Fibroblast of skin of back (primary cell): ENCODE results near the gene LHFPL2.
A peak's percentile ranks its signal among the peaks of the same experiment; 100 is the strongest.
"Not testable (repeated sequence)": the region's sequence is repeated elsewhere in the genome, so short reads cannot be mapped to it uniquely, and the experiment has no call there.

ENCODE experiments used
- DNase-seq: peaks from one replicate; pipeline ENCODE4 v3.0.0-alpha.2; 2013

The LHFPL2 gene

DNA sequence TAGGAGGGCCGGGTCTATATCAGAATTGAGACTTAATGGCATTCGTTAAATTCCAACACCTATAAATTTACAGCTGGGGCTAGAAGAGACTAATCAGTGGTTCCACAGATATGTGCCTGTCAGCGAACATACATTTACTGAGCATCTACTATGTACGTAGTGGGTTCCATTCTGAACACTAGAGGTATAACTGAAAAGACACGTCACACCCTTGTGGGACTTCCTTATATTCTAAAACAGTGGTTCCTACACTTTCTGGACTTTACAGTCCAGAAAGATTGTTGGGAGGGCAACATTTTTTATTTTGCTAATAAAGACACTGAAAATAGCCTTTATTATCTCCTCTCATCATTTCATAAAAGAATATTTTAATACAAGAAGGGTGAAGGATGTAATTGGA lies 147.7 kb downstream of the LHFPL2 start:
- no peak for DNase-seq

DNA sequence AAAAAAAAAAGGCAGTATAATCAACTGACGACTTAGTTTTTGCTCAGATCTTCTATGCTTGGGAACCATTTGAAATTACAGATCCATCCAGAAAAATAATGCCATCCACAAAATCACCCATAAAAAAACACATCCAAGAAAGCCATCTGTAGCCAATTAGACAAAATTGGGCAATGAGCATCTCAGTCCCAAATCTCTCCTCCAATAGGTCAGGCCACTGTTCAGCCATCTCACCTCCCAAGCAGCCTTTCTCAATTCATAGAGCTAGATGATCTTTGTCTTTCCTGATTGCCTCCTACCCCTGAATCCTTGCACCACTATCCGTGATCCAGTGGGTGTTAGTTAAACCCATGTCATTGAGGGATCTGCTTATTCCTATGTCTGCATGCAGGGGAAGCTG lies 148.5 kb downstream of the LHFPL2 start:
- DNase-seq, result no peak

DNA sequence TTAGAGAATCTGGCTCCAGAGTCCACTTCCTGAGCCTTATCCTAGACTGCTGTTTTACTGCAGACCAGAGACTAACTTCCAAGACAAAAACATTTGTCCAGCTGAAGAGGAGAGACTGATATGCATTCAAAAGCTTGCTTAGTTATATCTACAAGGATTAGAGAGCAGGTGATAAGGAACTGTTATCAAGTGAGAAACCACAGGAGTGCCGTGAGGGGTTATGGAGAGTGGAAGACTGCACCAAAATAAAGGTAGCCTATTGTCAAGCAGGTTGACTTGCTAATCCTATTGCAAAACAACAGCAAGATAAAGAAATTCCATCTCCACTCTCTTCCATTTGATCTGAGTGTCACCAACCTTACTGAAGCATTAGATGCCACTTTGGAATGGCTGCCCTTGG lies 149.1 kb downstream of the LHFPL2 start:
- DNase-seq, result no peak

DNA sequence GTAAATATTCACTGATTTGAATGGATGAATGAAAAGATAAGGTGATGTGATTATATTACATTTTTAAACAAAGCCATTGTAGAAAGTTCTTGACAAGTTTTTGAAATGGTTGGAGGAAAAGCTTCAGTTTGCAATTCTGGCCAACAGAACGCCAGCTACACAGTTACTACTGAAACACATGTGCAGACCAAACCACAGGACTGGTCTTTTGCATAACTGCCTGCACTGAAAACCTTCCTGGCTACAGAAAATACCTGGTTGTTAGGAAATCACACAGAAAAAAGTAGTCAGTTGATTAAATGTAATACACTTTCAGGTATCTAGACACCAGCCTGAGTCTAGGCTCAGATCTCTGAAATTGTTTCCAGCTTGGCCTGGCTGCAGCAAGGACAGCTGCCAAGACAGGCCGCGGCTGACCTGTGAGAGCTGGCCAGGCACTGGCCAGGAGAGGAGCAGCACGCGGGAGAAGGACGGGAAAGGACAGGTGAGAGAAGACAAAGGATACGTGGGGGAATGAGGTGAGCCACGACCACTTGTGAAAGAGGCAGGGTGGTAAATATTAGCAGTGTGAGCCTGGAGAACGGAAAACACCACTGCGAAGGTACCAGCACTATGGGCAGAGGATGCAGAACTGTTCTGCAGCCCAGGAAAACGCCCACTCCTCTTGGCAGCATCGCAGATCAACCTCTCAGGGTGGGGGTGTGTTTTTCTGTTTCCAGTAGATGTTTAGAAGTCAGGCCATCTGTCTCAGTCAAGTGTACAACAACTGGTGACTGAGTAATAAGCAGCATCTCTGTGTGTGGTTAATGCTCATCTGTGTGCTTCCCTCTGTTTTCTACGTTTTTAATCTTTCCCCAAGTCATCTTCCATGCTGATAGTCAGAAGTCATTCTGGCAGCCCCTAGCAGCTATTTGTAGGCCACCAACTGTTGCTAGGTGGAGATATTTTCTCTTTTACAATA lies 150.7 kb downstream of the LHFPL2 start:
- no peak for DNase-seq

DNA sequence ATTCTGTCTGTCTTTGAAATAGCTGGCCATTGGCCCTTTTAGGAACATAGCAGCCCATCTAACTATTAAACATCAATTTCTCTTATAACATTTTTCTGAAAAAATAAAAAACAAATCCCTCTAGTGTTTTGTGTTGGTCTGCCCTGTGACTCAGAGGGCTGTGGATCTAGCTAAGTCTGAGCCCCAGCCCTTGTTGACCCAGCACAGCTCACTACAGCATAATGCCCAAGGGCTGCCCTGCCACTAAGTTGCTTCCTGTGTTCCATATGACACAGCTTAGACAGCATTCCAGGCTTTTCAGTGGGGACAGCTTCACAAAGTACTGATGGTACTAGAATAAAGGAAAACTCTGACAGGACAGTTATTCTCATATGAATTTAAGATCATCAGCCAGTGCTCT lies 152.2 kb downstream of the LHFPL2 start:
- DNase-seq, result peak; percentile 90

DNA sequence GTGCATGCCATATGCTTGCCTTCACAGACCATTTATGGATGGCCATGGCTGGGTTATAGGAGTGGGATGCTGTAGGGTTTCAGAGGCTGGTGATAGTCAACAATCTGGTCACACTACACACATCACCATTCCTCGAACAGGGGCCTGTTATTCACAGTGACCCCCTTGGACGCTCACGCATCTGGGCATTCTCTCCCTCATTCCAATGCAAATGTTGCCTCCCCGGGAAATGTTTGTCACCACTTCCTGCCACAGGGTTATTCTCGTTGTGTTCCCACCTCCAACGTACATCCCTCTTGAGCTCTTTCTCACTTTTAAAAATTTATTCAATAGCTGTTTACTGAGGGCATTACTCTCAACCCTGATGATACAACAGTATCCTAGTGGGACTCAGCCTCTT lies 152.8 kb downstream of the LHFPL2 start:
- peak; percentile 63 for DNase-seq

DNA sequence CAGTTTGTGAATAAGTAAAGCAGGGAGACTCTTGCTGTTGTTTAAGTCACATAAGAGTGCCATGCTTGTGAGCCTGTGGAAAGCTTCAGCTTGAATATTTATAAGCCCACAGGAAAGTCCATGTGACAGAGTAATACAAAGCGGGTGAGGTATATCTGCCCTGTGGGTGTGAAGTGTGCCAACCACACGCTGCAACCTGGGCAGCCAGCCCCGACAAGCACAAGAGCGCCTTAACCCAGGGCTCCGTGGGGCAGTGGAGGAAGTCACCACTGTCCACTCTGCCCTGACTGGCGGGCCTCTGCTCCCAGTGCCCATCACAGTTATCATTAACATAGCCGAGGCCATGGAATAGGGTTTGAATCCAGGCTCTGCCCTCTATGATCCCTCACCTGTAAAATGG lies 155.9 kb downstream of the LHFPL2 start:
- DNase-seq, result no peak

DNA sequence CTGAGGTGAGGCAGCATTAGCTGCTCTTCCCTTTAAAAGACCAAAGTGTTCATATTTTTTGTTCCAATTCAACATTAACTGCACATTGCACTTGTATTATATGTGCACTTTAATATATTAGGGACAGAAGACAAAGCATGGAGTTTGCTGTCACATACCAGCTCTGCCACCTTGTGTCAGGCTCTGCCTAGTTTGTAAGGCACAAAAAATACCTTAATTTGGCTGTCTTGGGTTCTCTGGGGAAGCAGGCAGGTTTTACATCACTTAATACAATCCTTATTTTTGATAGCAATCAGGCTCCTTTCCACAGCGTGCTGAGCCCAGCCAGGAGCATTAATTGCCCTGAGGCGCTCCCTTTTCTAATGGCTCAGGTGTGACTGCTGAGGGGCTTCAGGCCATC lies 156.3 kb downstream of the LHFPL2 start:
- no peak for DNase-seq

DNA sequence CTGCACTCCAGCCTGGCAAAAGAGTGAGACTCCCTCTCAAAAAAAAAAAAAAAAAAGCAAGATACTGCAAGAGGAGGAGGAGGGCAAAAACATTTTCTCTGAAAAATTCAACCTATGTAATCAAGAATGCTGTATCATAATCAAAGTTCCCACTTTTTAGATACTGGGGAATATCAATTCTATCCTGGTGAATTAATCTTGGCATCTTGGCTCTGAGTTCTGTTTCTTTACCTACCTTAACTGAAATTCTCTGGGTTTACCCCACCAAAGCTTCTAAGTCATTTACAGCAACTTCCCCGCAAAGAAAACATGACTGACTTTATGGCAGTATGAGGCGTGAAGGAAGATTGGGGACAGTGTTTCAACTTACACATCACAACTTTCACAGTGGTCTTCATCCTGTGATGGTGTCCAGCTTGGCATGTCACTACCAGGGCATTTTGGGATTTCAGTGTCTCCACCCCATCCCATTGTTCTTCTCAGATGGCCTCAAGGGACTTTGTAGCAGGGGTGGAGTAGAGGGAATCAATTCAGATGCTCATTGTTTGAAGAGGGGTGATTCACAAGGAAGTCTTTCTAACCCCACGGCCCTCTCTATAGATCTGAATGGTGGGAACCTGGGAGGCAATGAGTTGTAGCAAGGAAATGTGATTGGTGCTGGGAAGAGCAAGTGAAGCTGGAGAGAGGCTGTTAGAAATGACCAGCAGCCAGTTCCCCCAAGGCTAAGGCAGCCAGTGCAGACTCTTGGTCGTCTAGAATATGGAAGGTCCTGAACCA lies 157.7 kb downstream of the LHFPL2 start:
- no peak for DNase-seq

DNA sequence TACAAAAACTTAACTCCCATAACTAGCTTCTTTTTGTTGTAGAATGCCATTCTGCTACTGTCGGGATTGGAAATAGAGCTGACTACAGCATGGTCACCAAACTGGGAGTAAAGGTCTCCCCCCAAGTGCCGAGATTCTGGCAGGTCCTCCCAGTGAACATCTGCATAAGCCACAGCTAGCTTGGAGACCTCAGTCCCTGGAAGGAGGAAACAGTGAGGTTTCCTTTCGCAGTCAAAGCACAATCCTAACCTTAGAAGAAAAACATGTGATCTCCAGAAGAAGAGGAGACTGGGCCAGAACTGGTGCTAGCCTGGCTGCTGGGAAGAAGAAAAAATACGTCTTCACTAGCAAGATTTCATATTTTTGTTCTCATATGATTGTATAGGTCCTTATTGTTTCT lies 160.7 kb downstream of the LHFPL2 start:
- DNase-seq, result no peak

DNA sequence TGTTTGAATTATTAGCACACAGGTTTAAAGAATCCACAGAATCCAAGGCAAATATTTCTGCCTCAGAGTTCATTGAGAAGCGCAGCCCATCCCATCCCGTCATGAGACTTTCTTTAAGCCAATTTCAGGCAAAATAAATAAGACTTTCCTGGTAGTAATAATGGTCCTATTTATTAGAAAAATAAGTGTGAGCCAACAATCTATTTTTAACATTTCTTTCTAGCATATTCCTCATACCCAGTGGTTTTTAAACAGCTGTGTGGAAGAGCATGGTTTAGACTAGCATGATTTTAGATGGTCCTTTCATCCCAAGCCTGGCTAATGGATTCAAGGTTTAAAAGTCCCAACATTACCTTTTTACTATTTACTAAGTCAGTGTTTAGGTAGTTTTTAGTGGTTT lies 162.4 kb downstream of the LHFPL2 start:
- DNase-seq, result no peak

DNA sequence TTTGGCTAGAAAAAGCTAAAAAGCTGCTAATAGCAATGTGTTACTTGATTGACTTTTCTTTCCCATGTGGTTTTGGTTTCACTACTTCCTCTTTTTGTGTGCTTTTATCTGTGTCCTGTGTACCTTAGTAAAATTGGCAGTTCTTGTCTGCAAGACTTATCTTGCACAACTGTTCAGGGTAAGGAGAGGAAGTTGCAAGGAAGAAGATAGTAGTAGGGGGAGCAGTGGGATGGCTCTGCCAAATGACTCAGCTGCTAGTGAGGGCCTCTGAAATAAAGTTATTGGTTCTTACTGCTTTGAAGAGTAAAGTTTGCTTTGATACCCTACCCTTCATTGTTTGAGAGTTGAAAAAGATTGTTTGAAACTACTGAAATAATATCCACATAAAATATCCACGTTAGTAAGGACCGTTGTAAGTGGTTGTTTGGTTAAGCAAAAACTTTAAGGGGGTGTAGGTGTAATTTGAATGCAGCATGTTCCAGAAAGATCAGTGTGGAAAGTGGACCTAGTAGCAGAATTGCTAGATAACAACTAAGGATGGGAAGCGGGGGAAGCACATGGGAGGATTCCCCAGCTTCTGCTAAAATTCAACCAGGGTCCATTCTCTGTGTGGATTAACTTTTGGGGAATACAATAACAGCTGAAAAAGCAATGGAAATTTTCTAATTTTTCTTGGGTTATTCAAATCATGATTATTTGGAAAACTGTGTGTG lies 164.6 kb downstream of the LHFPL2 start:
- no peak for DNase-seq

DNA sequence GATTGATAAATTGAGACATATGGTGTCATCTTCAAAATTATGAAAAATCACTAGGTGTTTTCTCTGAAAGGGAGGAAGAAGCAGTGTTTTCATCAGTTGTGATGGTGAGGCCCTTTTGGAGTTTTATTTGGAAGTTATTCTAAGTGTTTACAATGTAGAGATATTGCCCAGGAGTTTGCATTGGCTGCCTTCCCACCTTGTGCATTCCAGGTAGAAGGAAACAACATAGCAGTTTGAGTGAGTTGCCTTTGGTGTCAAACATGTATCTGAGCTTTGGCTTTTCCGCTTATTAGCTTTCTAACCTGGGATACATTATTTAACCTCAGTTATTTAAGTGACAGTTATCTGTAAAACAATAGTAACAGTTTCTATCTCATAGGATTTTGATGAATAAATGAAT lies 165.6 kb downstream of the LHFPL2 start:
- DNase-seq, result no peak

DNA sequence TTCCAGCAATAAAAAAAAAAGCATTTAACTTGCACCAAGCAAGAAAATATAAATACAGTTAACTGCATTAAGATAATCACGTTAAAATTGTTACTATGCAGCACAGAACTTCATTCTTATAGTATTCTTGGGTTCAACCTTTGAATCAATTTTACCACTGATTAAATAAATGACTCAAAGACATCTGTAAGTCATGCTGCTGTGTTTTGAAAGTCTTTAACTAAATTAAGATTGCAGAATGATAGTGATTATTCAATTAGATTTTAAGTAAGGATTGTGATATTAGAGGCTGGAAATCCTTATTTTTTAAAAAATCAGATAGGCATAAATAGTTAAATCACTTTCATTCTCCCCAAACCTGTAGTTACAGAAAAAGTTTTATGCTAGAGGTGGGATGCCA lies 171.8 kb downstream of the LHFPL2 start:
- DNase-seq, result no peak

DNA sequence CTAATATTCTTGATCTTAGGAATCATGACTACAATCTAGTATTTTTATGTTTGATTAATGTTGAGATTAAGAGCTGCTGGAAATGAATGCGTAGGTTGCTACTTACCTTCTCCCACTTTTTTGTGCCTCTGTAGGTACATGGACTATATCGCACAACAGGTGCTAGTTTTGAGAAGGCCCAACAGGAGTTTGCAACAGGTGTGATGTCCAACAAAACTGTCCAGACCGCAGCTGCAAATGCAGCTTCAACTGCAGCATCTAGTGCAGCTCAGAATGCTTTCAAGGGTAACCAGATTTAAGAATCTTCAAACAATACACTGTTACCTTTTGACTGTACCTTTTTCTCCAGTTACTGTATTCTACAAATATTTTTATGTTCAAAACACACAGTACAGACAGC lies 173.2 kb downstream of the LHFPL2 start:
- DNase-seq, result no peak

DNA sequence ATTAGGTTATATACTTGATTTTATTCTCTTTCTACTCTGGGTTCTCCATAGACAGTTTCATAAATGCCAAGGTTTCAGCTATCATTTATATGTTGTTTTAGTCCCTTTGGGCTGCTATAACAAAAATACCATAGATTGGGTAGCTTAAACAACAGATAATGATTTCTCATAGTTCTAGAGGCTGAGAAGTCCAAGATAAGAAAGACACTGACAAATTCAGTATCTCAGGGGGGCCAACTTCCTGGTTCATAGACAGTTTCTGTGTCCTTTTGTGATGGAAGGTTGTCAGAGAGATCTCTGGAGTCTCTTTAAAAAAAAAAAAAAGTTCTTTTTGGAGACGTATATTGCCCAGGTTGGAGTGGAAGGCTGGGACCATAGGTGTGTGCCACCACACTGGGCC lies 174.8 kb downstream of the LHFPL2 start:
- DNase-seq, result no peak

DNA sequence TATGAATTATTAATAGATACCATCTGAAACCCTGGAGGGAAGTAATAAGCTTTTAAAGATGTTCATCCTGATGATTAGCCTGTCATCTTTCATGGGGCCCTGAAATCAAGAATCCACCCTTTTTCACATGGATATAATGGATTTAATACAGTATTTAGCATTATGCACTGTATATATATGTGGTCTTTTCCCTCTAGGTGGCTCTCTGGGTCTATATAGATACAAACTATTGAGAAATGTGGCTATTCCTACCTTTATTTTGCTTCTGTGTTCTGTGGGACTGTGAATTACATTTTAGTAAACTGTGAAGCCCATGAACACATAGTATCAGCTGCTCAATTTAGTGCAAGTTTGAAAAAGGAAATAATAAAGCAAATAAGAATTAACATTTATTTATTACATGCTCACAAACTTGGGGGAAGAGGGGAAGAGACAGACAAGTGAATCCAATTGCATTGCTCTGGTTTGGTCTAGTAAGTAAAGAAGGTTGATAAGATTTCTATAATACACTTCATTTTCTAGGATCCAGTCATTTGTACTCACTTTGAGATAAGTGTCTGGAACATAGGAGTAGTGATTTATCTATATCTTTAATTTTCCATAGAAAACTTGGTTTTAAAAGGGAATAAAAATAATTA lies 176.0 kb downstream of the LHFPL2 start:
- no peak for DNase-seq

DNA sequence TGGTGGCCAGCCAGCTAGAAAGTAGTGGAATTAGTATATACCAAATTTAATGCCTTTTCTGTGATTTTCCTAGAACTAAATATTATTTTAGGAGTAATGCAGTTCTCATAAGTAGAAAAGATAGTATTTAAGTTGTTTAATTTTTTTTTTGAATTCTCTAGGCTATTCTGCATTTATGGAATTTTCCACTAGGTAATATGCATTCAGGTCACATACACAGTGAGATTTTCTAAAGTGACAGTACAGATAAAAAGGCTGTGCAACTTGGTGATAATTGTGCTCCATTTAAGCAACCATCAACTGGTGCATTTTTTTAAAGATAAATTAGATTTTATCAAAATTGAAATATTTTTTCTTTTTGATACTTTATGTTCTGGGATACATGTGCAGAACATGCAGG lies 176.7 kb downstream of the LHFPL2 start:
- no peak for DNase-seq

DNA sequence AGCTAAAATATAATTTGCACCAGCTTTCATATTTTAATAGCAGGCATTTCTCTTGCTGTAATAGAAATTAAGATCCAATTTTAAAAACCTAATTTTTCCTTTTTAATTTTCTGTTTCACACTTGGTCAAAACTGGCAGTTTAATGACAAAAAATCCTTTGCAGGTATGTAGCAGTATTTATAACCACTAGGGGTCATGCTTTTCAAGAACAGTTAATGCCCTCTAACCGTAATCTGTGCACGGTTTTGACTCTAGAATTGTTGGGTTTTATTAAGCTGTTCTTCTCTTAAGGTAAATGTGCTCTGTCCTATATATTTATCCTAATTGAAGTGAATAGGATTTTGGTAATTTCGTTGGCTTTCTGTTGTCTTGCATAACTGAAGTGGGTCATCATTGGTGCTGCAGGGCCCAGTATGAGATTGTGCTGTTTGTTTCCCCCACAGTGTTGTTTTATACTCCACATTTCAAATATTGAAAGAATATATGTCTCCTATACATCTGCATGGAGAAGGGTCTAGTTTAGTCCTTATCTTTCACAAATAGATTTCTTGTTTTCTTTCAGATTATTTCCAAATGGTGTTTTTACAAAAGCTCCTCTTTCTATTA lies 180.7 kb downstream of the LHFPL2 start:
- peak; percentile 62 for DNase-seq

DNA sequence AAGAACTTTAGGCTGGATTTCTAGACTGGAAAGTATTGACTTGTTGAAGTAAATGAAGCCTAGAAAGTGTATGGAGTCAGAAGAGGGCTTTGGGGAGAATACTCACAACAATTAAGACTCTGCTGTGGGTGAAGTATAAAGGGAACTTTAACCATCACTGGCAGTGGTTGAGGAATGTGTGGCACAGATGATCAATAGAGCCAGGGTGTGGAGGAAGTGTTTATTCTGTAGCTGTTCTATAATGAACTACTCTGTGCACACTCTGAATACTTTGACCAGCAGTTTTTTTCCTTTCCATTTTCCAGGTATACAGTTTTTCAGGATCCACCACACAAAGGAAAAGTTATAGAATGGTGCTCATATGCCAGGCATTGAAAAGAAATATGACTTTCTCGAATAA lies 181.4 kb downstream of the LHFPL2 start:
- no peak for DNase-seq

DNA sequence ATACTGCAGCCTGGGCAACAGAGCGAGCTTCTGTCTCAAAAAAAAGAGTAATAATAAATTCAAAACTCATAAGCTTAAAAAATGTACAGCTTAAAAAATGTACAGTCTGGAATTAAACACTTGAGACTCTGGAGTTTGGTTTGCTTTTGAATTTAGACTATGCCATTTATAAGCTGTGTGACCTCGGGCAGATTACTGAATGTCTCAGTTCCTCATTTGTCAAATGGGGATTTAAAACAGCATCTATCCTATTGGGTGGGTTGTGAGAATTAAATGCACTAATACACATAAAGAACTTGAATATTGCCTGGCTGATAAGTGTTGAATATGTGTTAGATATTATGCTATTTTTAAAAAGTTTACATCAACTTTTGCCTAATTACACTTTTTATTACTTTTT lies 189.7 kb downstream of the LHFPL2 start:
- DNase-seq, result no peak

DNA sequence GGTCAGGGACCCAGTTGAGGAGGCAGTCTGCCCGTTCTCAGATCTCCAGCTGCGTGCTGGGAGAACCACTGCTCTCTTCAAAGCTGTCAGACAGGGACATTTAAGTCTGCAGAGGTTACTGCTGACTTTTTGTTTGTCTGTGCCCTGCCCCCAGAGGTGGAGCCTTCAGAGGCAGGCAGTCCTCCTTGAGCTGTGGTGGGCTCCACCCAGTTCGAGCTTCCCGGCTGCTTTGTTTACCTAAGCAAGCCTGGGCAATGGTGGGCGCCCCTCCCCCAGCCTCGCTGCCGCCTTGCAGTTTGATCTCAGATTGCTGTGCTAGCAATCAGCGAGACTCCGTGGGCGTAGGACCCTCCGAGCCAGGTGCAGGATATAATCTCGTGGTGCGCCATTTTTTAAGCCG lies 191.1 kb downstream of the LHFPL2 start:
- not testable (repeated sequence) for DNase-seq
